SU-DHL-6 (cell line): ENCODE measurements around the gene RNF150.

ENCODE experiments used
- CTCF ChIP-seq: fragments of 200-600 bp; sonication (generic); IDR thresholded peaks from one replicate; pipeline ENCODE4 v1.5.1; 2017; ENCODE audit warnings: antibody characterized with exemption, mild to moderate bottlenecking, low read length, moderate library complexity; ENCODE audit not compliant: insufficient read depth, poor library complexity, severe bottlenecking
- EZH2phosphoT487 ChIP-seq: fragments of 200-600 bp; sonication (generic), shearing (Covaris generic); conservative IDR thresholded peaks from 2 replicates; pipeline ENCODE4 v1.6.1; 2018; ENCODE audit warnings: mild to moderate bottlenecking, antibody characterized with exemption, low read length, moderate library complexity, mixed read lengths

GRCh38 chr4:140857111-140857510 lies 276.2 kb downstream of the RNF150 start:
- TF ChIP-seq CTCF (no peak), EZH2phosphoT487 (no peak)
